Stimulated activated memory B cell treated with anti-CD40 and anti-IgM and Interleukin-4, amounts not matched to agents 10 μg/mL and 1 μg/mL and 100 μg/mL, for 72 hours (primary cell): ENCODE measurements around the gene PPP6R2.

ENCODE experiments used
- ATAC-seq: fragments of 150-1000 bp; cut with Tn5 transposase; 2 replicates; pipeline ENCODE4 v1.10.0; 2021
- H3K27ac Mint-ChIP-seq: one replicate; pipeline ENCODE4 v1.8.0; 2022; ENCODE audit warnings: mild to moderate bottlenecking, mixed read lengths
- H3K27me3 Mint-ChIP-seq: one replicate; pipeline ENCODE4 v1.8.0; 2022; ENCODE audit warnings: mixed read lengths
- H3K36me3 Mint-ChIP-seq: one replicate; pipeline ENCODE4 v1.8.0; 2022; ENCODE audit warnings: mixed read lengths
- H3K4me1 Mint-ChIP-seq: one replicate; pipeline ENCODE4 v1.8.0; 2022; ENCODE audit warnings: mixed read lengths
- H3K4me3 Mint-ChIP-seq: one replicate; pipeline ENCODE4 v1.8.0; 2022; ENCODE audit warnings: mild to moderate bottlenecking, moderate library complexity, mixed read lengths
- H3K9me3 Mint-ChIP-seq: one replicate; pipeline ENCODE4 v1.8.0; 2022; ENCODE audit warnings: mixed read lengths

Gene PPP6R2

DNA sequence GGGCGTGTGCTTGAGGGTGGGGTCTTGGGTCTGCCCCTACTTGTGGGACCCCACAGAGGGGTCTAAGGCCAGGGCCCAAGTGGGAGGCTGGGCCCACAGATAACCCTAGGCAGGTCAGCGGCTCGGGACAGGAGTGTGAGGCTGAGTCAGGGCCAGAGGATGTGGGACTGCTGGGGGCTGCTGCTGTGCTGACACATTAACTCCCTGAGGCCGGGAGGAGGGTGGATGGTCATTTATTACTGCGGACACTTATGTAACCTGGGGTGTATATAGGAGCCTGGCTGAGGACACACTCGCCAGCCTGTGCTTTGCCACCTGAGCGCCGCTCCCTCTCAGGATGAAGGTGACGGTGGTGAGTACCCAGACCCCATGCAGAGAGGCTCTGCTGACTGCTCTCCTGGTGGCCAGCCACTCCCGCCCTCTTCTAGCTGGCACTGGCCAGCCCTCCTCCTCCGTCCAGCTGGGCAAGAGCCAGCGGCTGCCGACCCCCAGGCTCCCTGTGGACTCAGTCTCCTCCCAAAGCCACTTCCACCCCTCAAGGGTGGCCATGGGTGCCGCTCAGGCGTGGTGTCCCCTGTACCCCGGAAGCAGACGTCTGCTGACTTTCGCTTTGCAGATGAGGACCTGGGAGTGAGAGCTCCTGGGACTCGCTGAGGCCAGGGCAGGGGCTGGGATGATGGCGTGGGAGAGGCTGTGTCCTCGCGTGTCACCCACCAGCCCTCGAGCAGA is 143.6 kb downstream of the PPP6R2 start, which contains the start of gene MIOX:
MIOX (plus strand) TSS at position 299 of the 729 bp plus-strand sequence; CDS start at position 338, 39 bp downstream.
- ATAC-seq, result no peak
- no peaks in the 10 kb centered on the region for H3K36me3 Mint-ChIP-seq
- no peaks in the 10 kb centered on the region for H3K9me3 Mint-ChIP-seq
- H3K27ac Mint-ChIP-seq, result peak within 1 kb of the TSS; percentile 69
- H3K4me3 Mint-ChIP-seq, result no peak within 1 kb of the TSS
- peaks cover 42% of the 10 kb centered on the region for H3K4me1 Mint-ChIP-seq
- H3K27me3 Mint-ChIP-seq, result no peaks in the 10 kb centered on the region

- H3K4me3 Mint-ChIP-seq, result no peak overlapping the region
- peak; percentile 29 for ATAC-seq
- H3K36me3 Mint-ChIP-seq, result no peaks in the 10 kb centered on the region
- no peaks in the 10 kb centered on the region for H3K27me3 Mint-ChIP-seq
- peak overlapping the region; percentile 69 for H3K27ac Mint-ChIP-seq
- H3K9me3 Mint-ChIP-seq, result no peaks in the 10 kb centered on the region
- H3K4me1 Mint-ChIP-seq, result peaks cover 42% of the 10 kb centered on the region
These were observed 144.3 kb downstream of the PPP6R2 start for GRCh38 chr22:50487290-50488005.

DNA sequence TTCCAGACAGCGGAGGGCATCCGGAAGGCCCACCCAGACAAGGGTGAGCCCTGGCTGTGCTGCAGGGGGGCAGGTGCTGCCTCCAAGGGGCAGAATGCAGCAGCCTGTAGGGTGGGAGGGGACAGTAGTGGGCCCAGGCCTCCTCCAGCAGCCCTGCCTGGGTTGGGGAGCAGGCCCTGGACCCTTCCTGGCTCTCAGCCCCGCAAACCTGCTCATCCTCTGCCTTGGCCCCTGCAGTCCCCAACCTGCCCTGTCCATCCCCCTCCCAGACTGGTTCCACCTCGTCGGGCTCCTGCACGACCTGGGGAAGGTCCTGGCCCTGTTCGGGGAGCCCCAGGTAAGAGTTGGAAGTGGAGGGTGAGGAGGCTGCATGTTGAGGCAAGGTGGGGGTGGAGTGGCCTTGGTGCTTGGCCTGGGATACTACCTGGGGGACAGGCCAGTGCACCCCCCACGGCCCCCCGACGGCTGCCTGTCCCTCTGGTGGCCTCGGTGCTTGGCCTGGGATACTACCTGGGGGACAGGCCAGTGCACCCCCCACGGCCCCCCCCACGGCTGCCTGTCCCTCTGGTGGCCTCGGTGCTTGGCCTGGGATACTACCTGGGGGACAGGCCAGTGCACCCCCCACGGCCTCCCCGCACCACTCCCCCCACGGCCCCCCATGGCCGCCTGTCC is 145.0 kb downstream of the PPP6R2 start:
- H3K27me3 Mint-ChIP-seq, result no peaks in the 10 kb centered on the region
- no peak overlapping the region for H3K4me3 Mint-ChIP-seq
- H3K4me1 Mint-ChIP-seq, result peaks cover 39% of the 10 kb centered on the region
- ATAC-seq, result peak; percentile 3
- H3K9me3 Mint-ChIP-seq, result no peaks in the 10 kb centered on the region
- H3K36me3 Mint-ChIP-seq, result no peaks in the 10 kb centered on the region
- no peak overlapping the region for H3K27ac Mint-ChIP-seq

DNA sequence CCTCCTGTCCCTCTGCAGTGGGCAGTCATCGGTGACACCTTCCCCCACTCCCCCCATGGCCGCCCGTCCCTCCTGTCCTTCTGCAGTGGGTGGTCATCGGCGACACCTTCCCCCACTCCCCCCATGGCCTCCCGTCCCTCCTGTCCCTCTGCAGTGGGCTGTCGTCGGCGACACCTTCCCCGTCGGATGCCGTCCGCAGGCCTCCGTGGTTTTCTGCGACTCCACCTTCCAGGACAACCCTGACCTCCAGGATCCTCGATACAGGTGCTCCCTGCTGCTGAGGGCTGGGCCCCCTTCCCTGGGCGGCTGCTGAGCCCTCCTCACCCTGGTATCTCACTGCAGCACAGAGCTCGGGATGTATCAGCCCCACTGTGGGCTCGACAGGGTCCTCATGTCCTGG is 145.8 kb downstream of the PPP6R2 start:
- Mint-ChIP-seq H3K36me3 (no peaks in the 10 kb centered on the region), H3K27ac (no peak overlapping the region), H3K9me3 (no peaks in the 10 kb centered on the region), H3K27me3 (no peaks in the 10 kb centered on the region), H3K4me1 (peaks cover 35% of the 10 kb centered on the region), H3K4me3 (no peak overlapping the region)
- no peak for ATAC-seq

- H3K27me3 Mint-ChIP-seq, result no peaks in the 10 kb centered on the region
- H3K36me3 Mint-ChIP-seq, result no peaks in the 10 kb centered on the region
- no peak overlapping the region for H3K4me3 Mint-ChIP-seq
- no peak overlapping the region for H3K27ac Mint-ChIP-seq
- H3K4me1 Mint-ChIP-seq, result peaks cover 28% of the 10 kb centered on the region
- ATAC-seq, result no peak
- no peaks in the 10 kb centered on the region for H3K9me3 Mint-ChIP-seq
These were observed 146.5 kb downstream of the PPP6R2 start for GRCh38 chr22:50489363-50490243.

GRCh38 chr22:50490531-50491308 is 147.6 kb downstream of the PPP6R2 start:
- Mint-ChIP-seq H3K27ac (no peak overlapping the region), H3K9me3 (no peaks in the 10 kb centered on the region), H3K36me3 (no peaks in the 10 kb centered on the region), H3K4me1 (peaks cover 26% of the 10 kb centered on the region), H3K27me3 (no peaks in the 10 kb centered on the region), H3K4me3 (no peak overlapping the region)
- ATAC-seq, result peak; percentile 28
